DMS53 treated with DMSO at 0.1 percent for 48 hours (cell line): Measurements from ENCODE around the gene CCL1.

Experiments
- DNase-seq: peaks from one replicate; lab custom pipeline; 2025; ENCODE audit not compliant: unreplicated experiment; lab: John Stamatoyannopoulos, UW

The CCL1 gene

DNA sequence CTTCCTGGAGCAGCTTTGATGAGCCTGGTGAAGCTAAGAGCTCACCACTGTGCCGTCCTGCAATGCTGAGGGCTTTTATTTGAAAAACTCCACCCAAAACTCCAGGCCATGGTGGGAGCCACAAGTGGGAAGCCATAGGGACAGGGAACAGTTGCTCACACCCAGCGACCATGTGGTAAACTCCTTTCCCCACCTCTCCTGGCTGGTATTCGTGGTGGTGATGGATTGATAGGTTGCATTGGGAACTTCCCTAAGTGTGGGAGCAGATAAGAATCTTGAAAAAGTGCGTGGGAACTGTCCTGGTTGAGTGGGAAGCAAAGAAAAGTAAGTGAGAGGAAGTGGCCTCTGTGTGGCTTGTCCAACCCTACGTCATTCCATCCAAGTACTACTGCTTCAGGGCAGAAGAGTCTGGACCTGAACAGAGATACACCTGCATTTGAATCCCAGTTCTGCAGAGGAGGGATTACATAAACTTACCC, at the start of gene CCL1:
Gene CCL1, minus strand, starts transcription at position 51 of the 479 bp plus-strand sequence. CDS start 72 bp downstream, outside the sequence.
- no peak for DNase-seq

- DNase-seq = no peak
Measured at GRCh38 chr17:34412534-34412933, 49.5 kb upstream of the CCL1 start.

- DNase-seq = no peak
Measured at GRCh38 chr17:34411646-34412421, 48.8 kb upstream of the CCL1 start.

- no peak for DNase-seq
Measured at GRCh38 chr17:34409352-34409751, 46.3 kb upstream of the CCL1 start.

DNA sequence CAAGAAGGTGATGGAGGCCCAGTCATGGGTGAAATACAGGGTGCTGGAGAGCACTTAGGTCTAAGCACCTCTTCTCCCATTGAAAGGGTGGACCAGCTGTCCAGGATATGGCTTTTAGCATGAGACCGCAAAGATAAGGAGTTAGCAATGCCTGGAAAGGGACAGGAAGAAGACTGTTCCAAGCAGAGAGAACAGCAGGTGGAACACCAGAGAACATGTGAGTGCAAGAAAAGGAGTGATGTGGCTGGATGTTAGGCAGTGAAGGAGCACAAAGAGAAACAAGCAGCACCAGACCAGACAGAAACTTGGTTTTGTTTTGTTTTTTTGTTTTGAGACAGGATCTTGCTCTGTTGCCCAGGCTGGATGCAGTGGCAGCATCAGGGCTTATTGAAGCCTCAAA, 45.4 kb upstream of the CCL1 start:
- DNase-seq = no peak

DNA sequence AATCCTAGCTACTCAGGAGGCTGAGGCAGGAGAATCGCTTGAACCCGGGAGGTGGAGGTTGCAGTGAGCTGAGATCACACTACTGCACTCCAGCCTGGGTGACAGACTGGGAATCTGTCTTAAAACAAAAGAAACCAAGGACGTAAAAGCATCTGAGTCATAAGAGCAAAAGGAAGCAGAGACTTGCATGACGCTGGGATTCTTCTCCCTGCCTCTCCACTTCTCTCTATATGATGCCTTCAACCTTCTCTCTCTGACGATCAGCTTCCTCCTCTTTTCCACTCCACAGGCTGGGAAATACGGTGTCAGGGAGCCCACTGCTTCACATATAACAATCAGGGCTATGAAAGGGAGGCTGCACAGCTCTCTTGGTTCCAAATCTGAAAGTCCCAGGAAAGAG, 43.2 kb upstream of the CCL1 start:
- no peak for DNase-seq

DNA sequence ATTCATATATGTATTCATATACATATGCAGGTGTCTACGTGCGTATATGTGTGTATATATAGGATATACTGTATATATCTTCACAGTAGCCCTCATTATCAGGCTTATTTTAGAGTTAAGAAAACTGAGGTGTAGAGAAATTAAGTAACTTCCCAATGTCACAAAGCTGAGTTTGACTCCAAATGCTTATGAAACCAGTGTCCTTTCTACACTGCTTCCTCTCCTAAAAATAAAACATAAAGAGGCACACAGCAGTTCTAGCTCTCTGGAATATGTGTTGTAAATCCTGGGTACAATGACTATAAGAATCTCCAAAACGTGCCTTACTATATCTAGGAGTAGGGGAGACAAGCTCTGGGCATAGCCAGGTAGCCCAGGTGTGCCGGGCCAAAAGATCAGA, 40.0 kb upstream of the CCL1 start:
- no peak for DNase-seq

- DNase-seq = no peak
Measured at GRCh38 chr17:34401165-34401564, 38.1 kb upstream of the CCL1 start.

GRCh38 chr17:34400301-34400931, 37.4 kb upstream of the CCL1 start:
- no peak for DNase-seq

- no peak for DNase-seq
Measured at GRCh38 chr17:34399725-34400124, 36.7 kb upstream of the CCL1 start.

DNA sequence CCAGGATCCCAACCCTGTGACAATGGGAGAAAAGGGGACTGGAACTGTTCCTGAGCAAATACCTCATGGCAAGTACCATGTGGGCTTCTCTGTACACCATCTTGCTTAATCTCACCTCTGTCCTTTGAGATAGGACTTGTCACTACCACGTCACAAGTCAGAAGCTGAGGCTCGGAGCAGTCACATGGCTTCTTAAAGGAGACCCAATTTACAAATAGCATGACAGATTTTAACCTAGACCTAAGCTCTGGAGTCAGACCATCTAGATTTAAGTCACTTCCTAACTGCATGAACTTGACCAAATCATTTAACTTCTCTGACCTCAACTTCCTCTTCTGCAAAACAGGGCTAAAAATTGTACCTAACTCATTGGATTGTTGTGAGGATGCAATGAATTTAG, 36.0 kb upstream of the CCL1 start:
- DNase-seq = no peak

DNA sequence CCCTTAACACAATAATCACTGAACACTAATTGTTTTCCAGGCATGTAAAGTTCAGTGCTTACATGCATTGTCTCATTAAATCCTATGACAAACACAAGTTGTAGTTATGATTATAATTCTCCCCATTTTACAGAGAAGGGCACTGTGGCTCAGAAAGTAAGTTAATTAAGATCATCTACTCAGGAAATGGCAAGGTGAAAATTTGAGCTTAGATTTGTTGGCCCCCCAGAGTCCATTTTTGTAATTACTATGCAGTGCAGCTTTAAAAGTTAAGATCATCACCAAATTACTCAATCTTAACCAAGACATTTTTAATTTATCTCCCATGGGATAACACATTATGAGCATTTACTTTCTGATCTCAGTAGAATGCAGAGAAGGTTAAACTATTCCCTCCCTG, 34.2 kb upstream of the CCL1 start:
- no peak for DNase-seq

GRCh38 chr17:34393401-34393800, 30.4 kb upstream of the CCL1 start:
- no peak for DNase-seq

DNA sequence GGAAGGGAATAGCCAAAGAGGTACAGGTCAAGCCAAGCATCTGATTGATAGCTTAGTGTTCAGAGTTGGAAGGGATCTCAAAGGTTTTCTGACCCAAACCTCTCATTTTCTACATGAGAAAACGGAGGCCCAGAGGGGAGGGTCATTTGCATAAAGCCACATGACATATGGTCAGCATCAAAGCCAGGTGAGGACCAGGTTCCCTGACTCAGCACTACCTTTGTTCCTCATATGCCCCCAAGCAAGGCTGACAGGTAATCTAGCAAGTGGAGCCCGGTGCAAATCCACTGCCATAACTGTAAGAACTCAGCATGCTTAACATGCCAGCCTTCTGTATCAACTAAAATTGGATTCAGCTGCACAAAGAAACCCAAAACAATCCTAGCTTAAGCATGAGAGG, 28.2 kb upstream of the CCL1 start:
- no peak for DNase-seq

- no peak for DNase-seq
Measured at GRCh38 chr17:34390649-34391048, 27.6 kb upstream of the CCL1 start.

DNA sequence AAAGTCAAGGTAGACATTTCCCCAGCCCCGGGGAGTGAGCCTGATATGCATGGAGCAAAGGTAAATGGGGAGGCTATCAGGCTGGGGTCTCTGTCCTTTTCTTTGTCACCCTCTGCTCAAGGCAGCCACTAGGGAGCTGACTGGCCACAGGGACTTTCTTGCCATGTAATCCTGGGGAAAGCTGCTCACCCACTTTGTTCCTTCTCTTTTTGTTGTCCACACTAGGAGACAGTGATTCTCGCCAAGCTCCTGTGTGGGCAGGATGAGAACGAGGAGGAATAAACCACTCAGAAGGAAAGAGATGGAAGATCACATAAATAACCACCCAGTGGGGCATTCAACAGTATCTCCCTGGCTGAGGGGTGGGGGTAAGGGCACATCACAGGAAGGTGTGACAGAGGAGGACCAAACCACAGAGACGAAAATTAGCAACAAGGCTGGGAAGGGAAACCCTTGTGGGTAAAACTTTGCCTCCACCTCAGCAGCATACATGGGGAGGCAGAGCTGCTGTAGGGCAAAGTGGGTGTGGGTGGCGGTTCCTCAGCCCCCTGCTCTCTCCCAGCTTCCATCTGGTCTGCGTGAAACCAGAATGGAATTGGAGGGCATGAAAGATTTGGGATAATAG, 26.2 kb upstream of the CCL1 start:
- DNase-seq = no peak

DNA sequence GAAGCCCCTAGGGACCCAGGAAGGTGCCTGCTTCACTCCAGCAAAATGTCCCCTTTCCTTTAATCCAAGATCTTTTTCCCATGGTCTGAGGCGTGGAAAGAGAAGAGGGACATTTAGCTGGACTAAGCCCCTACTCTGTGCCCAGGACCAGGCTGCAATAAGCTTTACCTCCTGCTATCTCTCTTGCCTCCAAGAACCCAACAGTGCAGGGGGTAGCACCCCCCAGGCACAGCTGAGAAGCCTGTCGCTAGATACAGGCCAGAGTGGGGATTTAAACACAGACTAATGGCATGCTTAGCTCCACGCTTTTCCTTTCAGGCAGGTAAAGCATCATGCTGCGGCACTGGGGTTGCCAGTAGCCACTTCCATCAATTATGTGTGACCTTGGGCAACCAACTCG, 24.5 kb upstream of the CCL1 start:
- no peak for DNase-seq

- no peak for DNase-seq
Measured at GRCh38 chr17:34386697-34387550, 23.9 kb upstream of the CCL1 start.

DNA sequence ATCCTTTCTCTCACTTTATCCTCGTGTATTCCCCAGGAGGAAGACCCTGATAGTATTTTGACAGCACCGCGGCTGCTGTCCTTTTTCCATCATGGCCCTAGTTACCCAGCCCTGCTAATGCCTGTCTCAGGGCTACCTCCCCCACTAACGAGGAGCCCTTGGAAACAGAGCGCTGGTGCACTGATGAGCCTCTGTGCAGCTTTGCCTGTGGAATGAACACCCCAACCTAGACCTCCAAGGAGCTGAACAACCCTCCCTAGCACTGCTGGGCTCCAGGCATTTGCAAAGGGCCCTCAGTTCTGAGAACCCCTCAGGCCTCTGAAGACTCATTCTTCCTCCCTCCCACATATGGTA, 23.3 kb upstream of the CCL1 start:
- DNase-seq = no peak

- no peak for DNase-seq
Measured at GRCh38 chr17:34384822-34385605, 22.0 kb upstream of the CCL1 start.

DNA sequence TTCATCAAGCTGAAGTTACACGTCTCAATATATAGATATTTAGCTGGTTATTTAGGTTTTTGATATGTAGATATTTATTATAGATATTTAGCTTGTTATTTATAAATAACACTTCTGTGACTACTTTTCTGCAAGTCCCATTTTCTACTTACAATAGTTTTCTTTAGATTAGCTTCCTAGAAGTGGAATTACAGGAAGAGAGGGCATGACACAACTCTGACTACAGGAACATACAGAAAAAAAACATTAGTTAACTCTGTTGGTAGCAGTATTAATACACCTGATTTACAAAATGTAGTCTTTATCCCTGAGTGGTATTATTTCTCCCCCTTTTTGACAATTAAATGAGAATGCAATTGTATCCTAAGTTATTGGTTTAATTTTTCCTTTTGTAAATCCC, 21.2 kb upstream of the CCL1 start:
- DNase-seq = no peak
